GM19324 (cell line): ENCODE results near the gene HSPA1L.
A peak's percentile ranks its signal among the peaks of the same experiment; 100 is the strongest.

Experiments used
- ATAC-seq: cut with Tn5 transposase; IDR thresholded peaks from one replicate; pipeline ENCODE4 v1.9.1; 2021; ENCODE audit warnings: mild to moderate bottlenecking, moderate library complexity; ENCODE audit not compliant: unreplicated experiment, low FRiP score

Gene HSPA1L

GRCh38 chr6:31785475-31785874 lies 29.6 kb downstream of the HSPA1L start:
- ATAC-seq = no peak

GRCh38 chr6:31784098-31784925 lies 30.8 kb downstream of the HSPA1L start:
- ATAC-seq = no peak

- no peak for ATAC-seq
Measured at GRCh38 chr6:31782126-31782855, 32.8 kb downstream of the HSPA1L start.

- ATAC-seq = no peak
Measured at GRCh38 chr6:31781244-31782125, 33.6 kb downstream of the HSPA1L start.

GRCh38 chr6:31780507-31781243 lies 34.4 kb downstream of the HSPA1L start:
- no peak for ATAC-seq

GRCh38 chr6:31779908-31780307 lies 35.2 kb downstream of the HSPA1L start:
- no peak for ATAC-seq

- no peak for ATAC-seq
Measured at GRCh38 chr6:31778999-31779885, 35.8 kb downstream of the HSPA1L start.

GRCh38 chr6:31778193-31778592 lies 36.9 kb downstream of the HSPA1L start:
- no peak for ATAC-seq

GRCh38 chr6:31777667-31778050 lies 37.4 kb downstream of the HSPA1L start:
- ATAC-seq = no peak

GRCh38 chr6:31776989-31777666 lies 38.0 kb downstream of the HSPA1L start, which contains the start of gene VWA7:
VWA7 (minus strand) TSS chr6:31777328; CDS start chr6:31776779, 549 bp downstream.
- ATAC-seq = peak; percentile 57

- no peak for ATAC-seq
Measured at GRCh38 chr6:31776485-31776988, 38.5 kb downstream of the HSPA1L start.

GRCh38 chr6:31775633-31776484 lies 39.2 kb downstream of the HSPA1L start:
- ATAC-seq = no peak

GRCh38 chr6:31775184-31775583 lies 39.9 kb downstream of the HSPA1L start:
- no peak for ATAC-seq

- ATAC-seq = no peak
Measured at GRCh38 chr6:31771992-31772358, 43.1 kb downstream of the HSPA1L start.

GRCh38 chr6:31770860-31771259 lies 44.2 kb downstream of the HSPA1L start:
- ATAC-seq = no peak

- no peak for ATAC-seq
Measured at GRCh38 chr6:31769684-31770371, 45.3 kb downstream of the HSPA1L start.
